Measurements from ENCODE around the gene C9orf43. TPM values are rescaled to one million over a fixed set of nuclear protein-coding genes. Genes with fewer than 3 reads are reported as not detected.
A peak's percentile ranks its signal among the peaks of the same experiment; 100 is the strongest.
"Not testable (repeated sequence)": the region's sequence is repeated elsewhere in the genome, so short reads cannot be mapped to it uniquely, and the experiment has no call there.

Gene C9orf43
- total and polyA plus RNA-seq, 3 experiments from 2014 or later = 0.83 to 0.90 (median 0.84) TPM

GRCh38 chr9:113428062-113428615 is 17.6 kb downstream of the C9orf43 start:
- H3K36me3 Mint-ChIP-seq = no peaks in the 10 kb centered on the region
- H3K27ac Mint-ChIP-seq = no peak overlapping the region
- Histone ChIP-seq H3K27me3 (ENCODE audit: insufficient read depth, low read length, poor library complexity, severe bottlenecking) (no peaks in the 10 kb centered on the region), H3K9me3 (ENCODE audit: low read length) (no peaks in the 10 kb centered on the region), H3K27ac (ENCODE audit: low read depth, low read length) (no peak overlapping the region), H3K4me3 (ENCODE audit: low read length) (no peak overlapping the region), H3K36me3 (ENCODE audit: insufficient read depth, low read length) (no peaks in the 10 kb centered on the region), H3K4me1 (ENCODE audit: insufficient read depth, low read length) (no peaks in the 10 kb centered on the region)
- no peaks in the 10 kb centered on the region for H3K9me3 Mint-ChIP-seq
- ChIA-PET POLR2A (no interaction called here), CTCF (no interaction called here)
- DNase-seq = no peak
- peaks cover 11 to 23% of the 10 kb centered on the region in 2 donors for H3K27me3 Mint-ChIP-seq
- no peaks in the 10 kb centered on the region for H3K4me1 Mint-ChIP-seq
- H3K4me3 Mint-ChIP-seq = no peak overlapping the region

GRCh38 chr9:113431191-113431590 is 20.6 kb downstream of the C9orf43 start:
- POLR2A ChIA-PET = no interaction called here
- H3K27ac ChIP-seq (ENCODE audit: low read depth, low read length) = no peak overlapping the region
- DNase-seq = no peak
- CTCF ChIA-PET = no interaction called here
- Mint-ChIP-seq H3K27ac (no peak overlapping the region), H3K27me3 (peaks cover 10 to 14% of the 10 kb centered on the region in 2 donors), H3K4me3 (no peak overlapping the region), H3K9me3 (no peaks in the 10 kb centered on the region), H3K4me1 (no peaks in the 10 kb centered on the region), H3K36me3 (no peaks in the 10 kb centered on the region)
- H3K27me3 ChIP-seq (ENCODE audit: insufficient read depth, low read length, poor library complexity, severe bottlenecking) = no peaks in the 10 kb centered on the region
- no peaks in the 10 kb centered on the region for H3K9me3 ChIP-seq (ENCODE audit: low read length)
- H3K4me1 ChIP-seq (ENCODE audit: insufficient read depth, low read length) = no peaks in the 10 kb centered on the region
- H3K36me3 ChIP-seq (ENCODE audit: insufficient read depth, low read length) = no peaks in the 10 kb centered on the region
- no peak overlapping the region for H3K4me3 ChIP-seq (ENCODE audit: low read length)

- H3K9me3 ChIP-seq (ENCODE audit: low read length) = no peaks in the 10 kb centered on the region
- H3K27ac Mint-ChIP-seq = no peak overlapping the region
- H3K9me3 Mint-ChIP-seq = no peaks in the 10 kb centered on the region
- no peak overlapping the region for H3K4me3 Mint-ChIP-seq
- peaks cover 8 to 10% of the 10 kb centered on the region in 2 donors for H3K27me3 Mint-ChIP-seq
- no peaks in the 10 kb centered on the region for H3K36me3 ChIP-seq (ENCODE audit: insufficient read depth, low read length)
- H3K27ac ChIP-seq (ENCODE audit: low read depth, low read length) = no peak overlapping the region
- no peaks in the 10 kb centered on the region for H3K27me3 ChIP-seq (ENCODE audit: insufficient read depth, low read length, poor library complexity, severe bottlenecking)
- no peaks in the 10 kb centered on the region for H3K36me3 Mint-ChIP-seq
- H3K4me1 Mint-ChIP-seq = no peaks in the 10 kb centered on the region
- ChIA-PET POLR2A (no interaction called here), CTCF (no interaction called here)
- H3K4me3 ChIP-seq (ENCODE audit: low read length) = no peak overlapping the region
- no peak for DNase-seq
- H3K4me1 ChIP-seq (ENCODE audit: insufficient read depth, low read length) = no peaks in the 10 kb centered on the region
Observed at GRCh38 chr9:113436728-113437515, 26.4 kb downstream of the C9orf43 start.

GRCh38 chr9:113437716-113438115 is 27.2 kb downstream of the C9orf43 start:
- H3K4me1 ChIP-seq (ENCODE audit: insufficient read depth, low read length); CTCF ChIA-PET; H3K36me3 ChIP-seq (ENCODE audit: insufficient read depth, low read length); H3K27ac ChIP-seq (ENCODE audit: low read depth, low read length); H3K36me3 Mint-ChIP-seq; DNase-seq; H3K4me3 Mint-ChIP-seq; H3K4me1 Mint-ChIP-seq; H3K4me3 ChIP-seq (ENCODE audit: low read length); H3K9me3 ChIP-seq (ENCODE audit: low read length); H3K9me3 Mint-ChIP-seq; H3K27ac Mint-ChIP-seq; H3K27me3 ChIP-seq (ENCODE audit: insufficient read depth, low read length, poor library complexity, severe bottlenecking); POLR2A ChIA-PET: not testable (repeated sequence)
- peaks cover 8 to 10% of the 10 kb centered on the region in 2 donors for H3K27me3 Mint-ChIP-seq

- CTCF ChIA-PET = interaction anchor here (0.7 to 5.8 kb wide), 4 partner anchors 134 to 213 kb away, joined by 3 to 141 read pairs (median 30); no protein-coding TSS in a partner anchor
- no peaks in the 10 kb centered on the region for H3K9me3 ChIP-seq (ENCODE audit: low read length)
- H3K9me3 Mint-ChIP-seq = no peaks in the 10 kb centered on the region
Observed at GRCh38 chr9:113444736-113445135, 34.2 kb downstream of the C9orf43 start.

GRCh38 chr9:113446323-113446740 is 35.8 kb downstream of the C9orf43 start:
- peak in 2 of 5 donors; percentile 34 to 40 for DNase-seq
- Histone ChIP-seq H3K4me3 (ENCODE audit: low read length) (no peak overlapping the region), H3K36me3 (ENCODE audit: insufficient read depth, low read length) (no peaks in the 10 kb centered on the region), H3K27me3 (ENCODE audit: insufficient read depth, low read length, poor library complexity, severe bottlenecking) (no peaks in the 10 kb centered on the region), H3K9me3 (ENCODE audit: low read length) (no peaks in the 10 kb centered on the region), H3K4me1 (ENCODE audit: insufficient read depth, low read length) (no peaks in the 10 kb centered on the region), H3K27ac (ENCODE audit: low read depth, low read length) (no peak overlapping the region)
- Mint-ChIP-seq H3K27me3 (peaks cover 1 to 3% of the 10 kb centered on the region in 2 donors), H3K36me3 (no peaks in the 10 kb centered on the region), H3K4me3 (no peak overlapping the region), H3K27ac (no peak overlapping the region), H3K9me3 (no peaks in the 10 kb centered on the region), H3K4me1 (no peaks in the 10 kb centered on the region)
- ChIA-PET POLR2A (interaction anchor here (1.7 kb wide), 1 partner anchor 45 kb away, joined by 3 read pairs; no protein-coding TSS in a partner anchor), CTCF (interaction anchor here (0.6 to 5.8 kb wide), 16 partner anchors 66 to 211 kb away, joined by 3 to 141 read pairs (median 4); no protein-coding TSS in a partner anchor)

More at GRCh38 chr9:113444736-113445135, 34.2 kb downstream of the C9orf43 start:
- no peaks in the 10 kb centered on the region for H3K27me3 ChIP-seq (ENCODE audit: insufficient read depth, low read length, poor library complexity, severe bottlenecking)
- no peak overlapping the region for H3K27ac Mint-ChIP-seq
- H3K27me3 Mint-ChIP-seq = peaks cover 0 to 3% of the 10 kb centered on the region in 2 donors
- no peak overlapping the region for H3K27ac ChIP-seq (ENCODE audit: low read depth, low read length)
- no peak for DNase-seq
- H3K36me3 Mint-ChIP-seq = no peaks in the 10 kb centered on the region
- no peaks in the 10 kb centered on the region for H3K36me3 ChIP-seq (ENCODE audit: insufficient read depth, low read length)
- POLR2A ChIA-PET = no interaction called here
- no peaks in the 10 kb centered on the region for H3K4me1 Mint-ChIP-seq
- H3K4me3 Mint-ChIP-seq = no peak overlapping the region
- no peak overlapping the region for H3K4me3 ChIP-seq (ENCODE audit: low read length)
- H3K4me1 ChIP-seq (ENCODE audit: insufficient read depth, low read length) = no peaks in the 10 kb centered on the region

GRCh38 chr9:113449376-113449775 is 38.8 kb downstream of the C9orf43 start:
- H3K4me3 Mint-ChIP-seq = no peak overlapping the region
- Histone ChIP-seq H3K36me3 (ENCODE audit: insufficient read depth, low read length) (no peaks in the 10 kb centered on the region), H3K27ac (ENCODE audit: low read depth, low read length) (no peak overlapping the region), H3K27me3 (ENCODE audit: insufficient read depth, low read length, poor library complexity, severe bottlenecking) (no peaks in the 10 kb centered on the region), H3K4me1 (ENCODE audit: insufficient read depth, low read length) (no peaks in the 10 kb centered on the region), H3K9me3 (ENCODE audit: low read length) (no peaks in the 10 kb centered on the region), H3K4me3 (ENCODE audit: low read length) (no peak overlapping the region)
- no peaks in the 10 kb centered on the region for H3K4me1 Mint-ChIP-seq
- no peak for DNase-seq
- no peak overlapping the region for H3K27ac Mint-ChIP-seq
- H3K27me3 Mint-ChIP-seq = peaks cover 1 to 3% of the 10 kb centered on the region in 2 donors
- no peaks in the 10 kb centered on the region for H3K9me3 Mint-ChIP-seq
- ChIA-PET CTCF (interaction anchor here (1.1 to 5.8 kb wide), 4 partner anchors 130 to 208 kb away, joined by 3 to 141 read pairs (median 30); no protein-coding TSS in a partner anchor), POLR2A (no interaction called here)
- H3K36me3 Mint-ChIP-seq = no peaks in the 10 kb centered on the region

- Histone ChIP-seq H3K4me3 (ENCODE audit: low read length) (no peak overlapping the region), H3K36me3 (ENCODE audit: insufficient read depth, low read length) (no peaks in the 10 kb centered on the region), H3K9me3 (ENCODE audit: low read length) (no peaks in the 10 kb centered on the region), H3K4me1 (ENCODE audit: insufficient read depth, low read length) (no peaks in the 10 kb centered on the region), H3K27me3 (ENCODE audit: insufficient read depth, low read length, poor library complexity, severe bottlenecking) (no peaks in the 10 kb centered on the region), H3K27ac (ENCODE audit: low read depth, low read length) (no peak overlapping the region)
- Mint-ChIP-seq H3K27ac (no peak overlapping the region), H3K9me3 (no peaks in the 10 kb centered on the region), H3K27me3 (peaks cover 0 to 1% of the 10 kb centered on the region in 2 donors), H3K4me1 (peaks cover 1 to 8% (median 8%) of the 10 kb centered on the region in 3 donors), H3K36me3 (no peaks in the 10 kb centered on the region), H3K4me3 (no peak overlapping the region)
- no peak for DNase-seq
- POLR2A ChIA-PET = no interaction called here
- CTCF ChIA-PET = interaction anchor here (0.7 to 3.1 kb wide), 5 partner anchors 70 to 206 kb away, joined by 3 to 12 read pairs (median 8); no protein-coding TSS in a partner anchor
Observed at GRCh38 chr9:113452113-113452605, 41.6 kb downstream of the C9orf43 start.

Data from CD8-positive, alpha-beta memory T cell (primary cell).